OCI-LY1 (cell line): ENCODE results near the gene RET.

Experiments used
- H2AFZ ChIP-seq: fragments of 200-600 bp; sonication (generic), shearing (Covaris generic); 2 replicates; pipeline ENCODE4 v1.6.0; 2014; ENCODE audit warnings: antibody characterized with exemption, mild to moderate bottlenecking, low read length
- H3F3A ChIP-seq: fragments of 200-600 bp; sonication (generic), shearing (Covaris generic); 2 replicates; pipeline ENCODE4 v1.6.0; 2014; ENCODE audit warnings: mild to moderate bottlenecking, antibody characterized with exemption, low read length, moderate library complexity; ENCODE audit not compliant: insufficient read depth
- H3K27ac ChIP-seq: fragments of 200-600 bp; sonication (generic); 2 replicates; pipeline ENCODE4 v1.5.1; 2014; ENCODE audit warnings: low read length, mixed run types, mild to moderate bottlenecking, low read depth; ENCODE audit not compliant: poor library complexity, severe bottlenecking
- H3K27me3 ChIP-seq: fragments of 200-600 bp; sonication (generic); 2 replicates; pipeline ENCODE4 v1.6.0; 2014; ENCODE audit warnings: antibody characterized with exemption, mild to moderate bottlenecking, low read length, moderate library complexity; ENCODE audit not compliant: insufficient read depth
- H3K36me3 ChIP-seq: fragments of 200-600 bp; sonication (generic); 2 replicates; pipeline ENCODE4 v1.6.1; 2014; ENCODE audit warnings: mild to moderate bottlenecking, antibody characterized with exemption, low read length, moderate library complexity, mixed read lengths; ENCODE audit not compliant: insufficient read depth
- H3K4me1 ChIP-seq: fragments of 200-600 bp; sonication (generic); 2 replicates; pipeline ENCODE4 v1.5.1; 2014; ENCODE audit warnings: mild to moderate bottlenecking, low read length, moderate library complexity; ENCODE audit not compliant: insufficient read depth, severe bottlenecking
- H3K4me2 ChIP-seq: fragments of 200-600 bp; sonication (generic), shearing (Covaris generic); 2 replicates; pipeline ENCODE4 v1.6.1; 2014; ENCODE audit warnings: low read length
- H3K4me3 ChIP-seq: fragments of 200-600 bp; sonication (generic); 2 replicates; pipeline ENCODE4 v1.5.1; 2014; ENCODE audit warnings: low read length, low read depth, mild to moderate bottlenecking, mixed read lengths; ENCODE audit not compliant: poor library complexity, severe bottlenecking
- H3K79me2 ChIP-seq: fragments of 200-600 bp; shearing (Covaris generic); 2 replicates; pipeline ENCODE4 v1.6.1; 2016; ENCODE audit warnings: mixed run types, low read length, mixed read lengths; ENCODE audit not compliant: insufficient read depth
- H3K9ac ChIP-seq: fragments of 200-600 bp; sonication (generic), shearing (Covaris generic); 2 replicates; pipeline ENCODE4 v1.6.1; 2014; ENCODE audit warnings: mild to moderate bottlenecking, low read length, mixed read lengths
- H3K9me2 ChIP-seq: fragments of 200-600 bp; sonication (generic), shearing (Covaris generic); 2 replicates; pipeline ENCODE4 v1.6.1; 2014; ENCODE audit warnings: low read depth, mild to moderate bottlenecking, low read length, mixed read lengths
- H3K9me3 ChIP-seq: fragments of 200-600 bp; shearing (Covaris generic); 2 replicates; pipeline ENCODE4 v1.6.1; 2014; ENCODE audit warnings: low read length, mixed read lengths
- H4K20me1 ChIP-seq: fragments of 200-600 bp; sonication (generic), shearing (Covaris generic); 2 replicates; pipeline ENCODE4 v1.6.0; 2016; ENCODE audit warnings: mild to moderate bottlenecking, low read length; ENCODE audit not compliant: insufficient read depth
- EZH2 ChIP-seq: fragments of 200-600 bp; sonication (generic), shearing (Covaris generic); IDR thresholded peaks from 2 replicates; pipeline ENCODE4 v1.8.0; 2017; ENCODE audit warnings: borderline replicate concordance, mixed run types, mild to moderate bottlenecking, antibody characterized with exemption, low read length, moderate library complexity, mixed read lengths
- TF ChIP-seq, protein P1 (sequence below): fragments of 200-600 bp; sonication (generic), shearing (Covaris generic); IDR thresholded peaks from 2 replicates; pipeline ENCODE4 v1.5.1; 2017; ENCODE audit warnings: mild to moderate bottlenecking, antibody characterized with exemption, low read length, moderate library complexity, mixed read lengths

Gene RET

DNA sequence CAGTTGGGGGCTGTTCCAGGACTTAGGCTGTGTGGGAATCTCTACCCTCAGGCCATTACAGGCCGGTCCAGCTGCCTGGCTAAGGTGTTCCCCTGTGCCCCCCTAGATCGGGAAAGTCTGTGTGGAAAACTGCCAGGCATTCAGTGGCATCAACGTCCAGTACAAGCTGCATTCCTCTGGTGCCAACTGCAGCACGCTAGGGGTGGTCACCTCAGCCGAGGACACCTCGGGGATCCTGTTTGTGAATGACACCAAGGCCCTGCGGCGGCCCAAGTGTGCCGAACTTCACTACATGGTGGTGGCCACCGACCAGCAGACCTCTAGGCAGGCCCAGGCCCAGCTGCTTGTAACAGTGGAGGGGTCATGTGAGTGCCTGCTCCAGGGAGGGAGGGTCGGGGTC lies 34.2 kb downstream of the RET start:
- Histone ChIP-seq H3K4me2 (no peak overlapping the region), H3K36me3 (no peaks in the 10 kb centered on the region), H3K27me3 (no peaks in the 10 kb centered on the region), H3F3A (no peaks in the 10 kb centered on the region), H3K9me3 (no peaks in the 10 kb centered on the region), H3K9ac (no peak overlapping the region), H3K27ac (no peak overlapping the region), H4K20me1 (no peaks in the 10 kb centered on the region), H3K4me3 (no peak overlapping the region), H3K4me1 (peaks cover 3% of the 10 kb centered on the region), H3K79me2 (no peaks in the 10 kb centered on the region), H3K9me2 (no peaks in the 10 kb centered on the region), H2AFZ (no peak overlapping the region)
- TF ChIP-seq, protein P1, sequence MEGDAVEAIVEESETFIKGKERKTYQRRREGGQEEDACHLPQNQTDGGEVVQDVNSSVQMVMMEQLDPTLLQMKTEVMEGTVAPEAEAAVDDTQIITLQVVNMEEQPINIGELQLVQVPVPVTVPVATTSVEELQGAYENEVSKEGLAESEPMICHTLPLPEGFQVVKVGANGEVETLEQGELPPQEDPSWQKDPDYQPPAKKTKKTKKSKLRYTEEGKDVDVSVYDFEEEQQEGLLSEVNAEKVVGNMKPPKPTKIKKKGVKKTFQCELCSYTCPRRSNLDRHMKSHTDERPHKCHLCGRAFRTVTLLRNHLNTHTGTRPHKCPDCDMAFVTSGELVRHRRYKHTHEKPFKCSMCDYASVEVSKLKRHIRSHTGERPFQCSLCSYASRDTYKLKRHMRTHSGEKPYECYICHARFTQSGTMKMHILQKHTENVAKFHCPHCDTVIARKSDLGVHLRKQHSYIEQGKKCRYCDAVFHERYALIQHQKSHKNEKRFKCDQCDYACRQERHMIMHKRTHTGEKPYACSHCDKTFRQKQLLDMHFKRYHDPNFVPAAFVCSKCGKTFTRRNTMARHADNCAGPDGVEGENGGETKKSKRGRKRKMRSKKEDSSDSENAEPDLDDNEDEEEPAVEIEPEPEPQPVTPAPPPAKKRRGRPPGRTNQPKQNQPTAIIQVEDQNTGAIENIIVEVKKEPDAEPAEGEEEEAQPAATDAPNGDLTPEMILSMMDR, result no peak
- TF ChIP-seq EZH2, result no peak

GRCh38 chr10:43111921-43112607 lies 35.2 kb downstream of the RET start:
- no peaks in the 10 kb centered on the region for H3F3A ChIP-seq
- no peaks in the 10 kb centered on the region for H3K79me2 ChIP-seq
- no peaks in the 10 kb centered on the region for H3K9me3 ChIP-seq
- no peaks in the 10 kb centered on the region for H3K36me3 ChIP-seq
- no peak overlapping the region for H3K4me3 ChIP-seq
- H3K27me3 ChIP-seq, result no peaks in the 10 kb centered on the region
- H2AFZ ChIP-seq, result no peak overlapping the region
- no peak for TF ChIP-seq EZH2
- TF ChIP-seq, protein P1, result no peak
- H3K9ac ChIP-seq, result no peak overlapping the region
- H3K4me1 ChIP-seq, result no peaks in the 10 kb centered on the region
- H4K20me1 ChIP-seq, result no peaks in the 10 kb centered on the region
- no peak overlapping the region for H3K4me2 ChIP-seq
- H3K9me2 ChIP-seq, result no peaks in the 10 kb centered on the region
- no peak overlapping the region for H3K27ac ChIP-seq

DNA sequence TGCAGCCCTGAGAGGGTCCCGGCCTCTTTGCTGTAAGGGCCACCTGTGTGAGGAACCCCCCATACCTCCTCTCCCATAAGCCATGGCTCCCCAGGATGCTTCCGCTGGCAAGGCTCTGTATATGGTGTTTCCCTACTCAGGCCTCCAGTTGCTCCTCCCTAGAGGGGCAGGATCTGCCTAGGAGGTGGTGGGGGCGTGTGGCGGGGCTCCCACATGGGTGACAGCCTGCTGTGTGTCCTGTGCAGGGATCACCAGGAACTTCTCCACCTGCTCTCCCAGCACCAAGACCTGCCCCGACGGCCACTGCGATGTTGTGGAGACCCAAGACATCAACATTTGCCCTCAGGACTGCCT lies 35.7 kb downstream of the RET start:
- Histone ChIP-seq H3F3A (no peaks in the 10 kb centered on the region), H3K36me3 (no peaks in the 10 kb centered on the region), H3K27me3 (no peaks in the 10 kb centered on the region), H4K20me1 (no peaks in the 10 kb centered on the region), H3K9me3 (no peaks in the 10 kb centered on the region), H3K4me1 (no peaks in the 10 kb centered on the region), H3K4me2 (no peak overlapping the region), H3K27ac (no peak overlapping the region), H3K9ac (no peak overlapping the region), H3K9me2 (no peaks in the 10 kb centered on the region), H3K4me3 (no peak overlapping the region), H2AFZ (no peak overlapping the region), H3K79me2 (no peaks in the 10 kb centered on the region)
- no peak for TF ChIP-seq EZH2
- TF ChIP-seq, protein P1, result no peak
